GM18508 (cell line): ENCODE data around the gene CDKN1C.

Experiments
- ATAC-seq: cut with Tn5 transposase; IDR thresholded peaks from one replicate; pipeline ENCODE4 v1.9.1; 2021; ENCODE audit warnings: moderate number of reproducible peaks; ENCODE audit not compliant: insufficient read depth, unreplicated experiment

Gene CDKN1C

GRCh38 chr11:2923446-2924375 lies 38.1 kb upstream of the CDKN1C start:
- ATAC-seq = no peak

DNA sequence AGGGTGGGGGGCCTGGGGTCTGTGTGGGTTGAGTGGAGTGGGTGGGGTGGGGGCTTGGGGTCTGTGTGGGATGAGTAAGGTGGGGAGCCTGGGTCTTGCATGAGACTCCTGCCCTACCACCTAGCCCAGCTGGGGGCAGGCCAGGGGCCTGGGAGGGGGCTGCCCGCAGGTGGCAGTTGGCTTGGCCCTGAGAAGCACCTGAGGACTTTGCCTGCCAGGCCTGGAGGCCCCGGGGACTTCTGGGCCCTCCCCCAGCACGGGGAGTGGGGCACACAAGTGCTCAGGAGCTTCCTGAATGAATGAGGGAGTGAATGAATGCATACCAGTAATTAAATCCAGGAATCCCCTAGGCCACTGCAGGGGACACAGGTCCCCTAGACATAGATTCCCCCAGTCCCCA lies 37.1 kb upstream of the CDKN1C start:
- no peak for ATAC-seq

GRCh38 chr11:2921742-2922493 lies 36.3 kb upstream of the CDKN1C start:
- ATAC-seq = no peak

- ATAC-seq = no peak
These were observed 35.7 kb upstream of the CDKN1C start for GRCh38 chr11:2921261-2921660.

DNA sequence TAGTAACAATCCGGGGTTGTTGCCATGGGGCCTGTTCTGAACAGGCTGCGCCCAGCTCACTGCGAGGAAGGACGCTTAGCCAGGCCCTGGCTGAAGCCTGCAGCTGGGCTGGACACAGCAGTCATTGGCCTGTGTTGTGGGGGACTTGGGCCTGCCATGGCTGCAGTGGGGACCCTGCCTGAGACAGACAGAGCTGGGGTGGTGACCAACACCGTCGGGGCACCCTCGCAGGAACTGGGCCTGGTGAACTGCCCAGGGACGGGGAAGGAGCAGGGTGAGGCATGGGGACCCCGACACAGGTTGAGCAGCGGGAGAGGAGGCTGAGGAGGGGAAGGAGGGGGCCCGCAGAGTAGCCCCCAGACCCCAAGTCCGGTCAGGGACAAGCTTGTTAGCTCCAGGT lies 34.8 kb upstream of the CDKN1C start:
- no peak for ATAC-seq

DNA sequence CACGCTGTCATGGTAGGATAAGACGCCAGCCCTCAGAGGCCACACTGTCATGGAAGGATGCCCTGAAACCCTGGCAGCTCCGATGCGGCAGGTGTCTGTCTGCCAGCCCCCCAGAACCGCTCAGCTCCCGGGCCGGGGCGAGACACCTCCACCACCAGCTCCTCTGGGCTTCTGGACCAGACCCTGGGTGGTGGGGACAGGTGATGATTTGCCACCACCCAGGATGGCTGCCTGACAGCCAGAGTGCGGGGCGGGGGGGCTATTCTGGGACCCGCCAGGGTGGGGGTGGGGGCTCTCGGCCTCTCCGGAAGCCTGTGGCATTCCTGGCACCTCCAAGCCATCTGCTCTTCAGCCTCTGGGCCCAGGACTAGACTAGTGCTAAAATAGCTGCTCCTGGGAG lies 34.3 kb upstream of the CDKN1C start:
- no peak for ATAC-seq

- ATAC-seq = no peak
These were observed 33.6 kb upstream of the CDKN1C start for GRCh38 chr11:2919188-2919587.

DNA sequence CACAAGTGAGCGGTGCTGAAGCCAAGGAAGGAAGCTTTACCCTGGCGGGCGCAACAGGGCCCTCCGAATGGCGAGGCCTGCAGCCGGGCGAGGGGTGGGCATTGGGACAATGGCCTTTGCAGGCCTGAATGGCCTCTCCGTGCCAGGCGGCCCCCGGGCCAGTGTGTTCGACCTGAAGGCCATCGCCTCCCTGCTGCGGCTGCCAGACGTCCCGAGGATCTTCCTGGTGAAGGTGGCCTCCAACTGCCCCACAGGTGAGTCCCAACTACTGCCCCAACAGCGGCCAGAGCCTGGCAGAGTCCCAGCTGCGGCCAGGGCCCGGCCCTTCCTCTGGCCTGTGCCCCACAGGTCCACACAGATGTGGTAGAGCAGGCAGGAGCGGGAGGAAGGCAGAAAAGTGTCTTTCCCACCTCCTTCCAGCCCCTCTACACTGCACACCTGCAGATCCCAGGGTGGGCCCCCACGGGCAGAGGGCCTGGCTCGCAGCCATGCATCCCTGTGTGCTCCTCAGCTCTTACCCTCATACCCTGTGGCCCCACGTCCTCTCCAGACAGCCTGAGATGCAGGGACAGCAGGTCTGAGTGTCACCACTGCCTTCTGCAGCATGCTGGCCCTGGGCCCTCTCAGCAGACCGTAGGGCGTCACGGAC lies 32.4 kb upstream of the CDKN1C start:
- ATAC-seq = no peak

- ATAC-seq = no peak
These were observed 31.5 kb upstream of the CDKN1C start for GRCh38 chr11:2916892-2917645.

GRCh38 chr11:2916114-2916891 lies 30.7 kb upstream of the CDKN1C start:
- ATAC-seq = no peak

GRCh38 chr11:2915473-2915872 lies 29.9 kb upstream of the CDKN1C start:
- ATAC-seq = no peak

DNA sequence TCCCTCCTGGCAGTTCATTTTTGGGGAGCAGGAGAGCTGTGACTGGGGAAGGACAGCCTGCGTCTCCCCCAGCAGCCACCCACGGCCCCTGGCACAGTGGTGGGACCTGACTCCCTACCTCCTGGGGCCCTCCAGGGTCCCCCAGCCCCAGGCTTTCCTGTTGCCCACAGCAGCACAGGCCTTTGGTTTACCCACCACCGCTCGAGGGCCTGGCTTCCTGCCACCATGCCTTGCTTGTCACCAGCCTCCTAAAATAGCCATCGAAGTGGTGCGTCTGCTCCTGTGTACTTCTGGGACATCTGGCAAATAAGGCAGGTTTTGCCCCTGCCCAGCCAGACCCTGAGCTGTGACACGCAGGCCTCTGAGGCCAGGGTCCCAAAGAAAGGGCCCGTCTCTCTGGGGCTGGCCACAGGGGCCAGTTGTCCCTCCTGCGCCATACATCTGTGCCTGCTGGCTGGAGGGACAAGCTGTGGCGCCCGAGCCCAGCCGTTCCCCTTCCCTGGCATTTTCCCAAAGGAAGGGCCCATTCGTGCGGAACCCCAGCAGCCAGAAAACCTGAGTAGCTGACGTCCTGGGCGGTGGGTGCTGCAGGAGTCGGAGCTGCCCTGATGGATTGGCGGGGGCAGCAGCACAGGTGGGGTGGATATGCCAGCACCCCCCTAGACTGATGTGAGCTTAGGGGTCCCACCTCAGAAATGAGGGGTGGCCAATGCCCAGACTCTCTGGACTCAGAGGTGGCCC lies 29.1 kb upstream of the CDKN1C start:
- ATAC-seq = no peak

- ATAC-seq = no peak
These were observed 28.2 kb upstream of the CDKN1C start for GRCh38 chr11:2913776-2914175.

- ATAC-seq = no peak
These were observed 27.4 kb upstream of the CDKN1C start for GRCh38 chr11:2913019-2913431.

GRCh38 chr11:2912498-2912897 lies 26.9 kb upstream of the CDKN1C start:
- ATAC-seq = no peak

- no peak for ATAC-seq
These were observed 26.3 kb upstream of the CDKN1C start for GRCh38 chr11:2911785-2912391.

- no peak for ATAC-seq
These were observed 25.7 kb upstream of the CDKN1C start for GRCh38 chr11:2911088-2911784.

- ATAC-seq = no peak
These were observed 24.9 kb upstream of the CDKN1C start for GRCh38 chr11:2910401-2910955.
